Endothelial cell of umbilical vein (primary cell): ENCODE data around the gene AXDND1. TPM values are rescaled to one million over a fixed set of nuclear protein-coding genes. Genes with fewer than 3 reads are reported as not detected.

Experiments
- BruUV-seq: library from RNA; stranded (reverse); fragments of 400-500 nt; replicated peaks from 2 replicates; lab custom pipeline; 2021; lab: Mats Ljungman, UMichigan
- CTCF ChIA-PET: fragments of 300-600, 350-600 bp; sonication (Branson Sonifier 250); formaldehyde crosslinking; loops from one replicate; lab custom pipeline; 2021; ENCODE audit warnings: antibody characterized with exemption, inconsistent platforms; lab: Charles Lee
- POLR2A ChIA-PET: fragments of 300-600, 350-600 bp; sonication (Branson Sonifier 250); formaldehyde crosslinking; loops from one replicate; lab custom pipeline; 2021; ENCODE audit warnings: antibody characterized with exemption, inconsistent platforms; lab: Charles Lee
- DNase-seq: peaks from one replicate; pipeline ENCODE4 v3.0.0-alpha.2; 2011; ENCODE audit warnings: low read depth, low spot score
- FAIRE-seq: peaks from 2 replicates; lab custom pipeline; 2011; peaks lifted over from hg19 to GRCh38; lab: Jason Lieb, UNC
- H2AFZ ChIP-seq: 2 replicates; pipeline ENCODE4 v1.6.0; 2012; ENCODE audit warnings: low read depth, low read length, control low read depth, inconsistent platforms
- H3K27ac ChIP-seq: 2 replicates; pipeline ENCODE4 v1.5.1; 2011; ENCODE audit warnings: low read depth, mild to moderate bottlenecking, control low read depth, low read length, moderate library complexity; ENCODE audit not compliant: insufficient read depth
- H3K27me3 ChIP-seq, 2 experiments: 2 replicates each; pipeline versions ENCODE4 v1.6.0 to v1.6.1; 2011; ENCODE audit warnings: low read length in 2 of 2, mixed read lengths in 1 of 2; ENCODE audit not compliant: control insufficient read depth in 2 of 2, insufficient read depth in 2 of 2
- H3K36me3 ChIP-seq, 2 experiments: 2 replicates in 1 of 2; 3 replicates in 1 of 2; pipeline ENCODE4 v1.5.1; 2011; ENCODE audit warnings: low read length in 2 of 2, mild to moderate bottlenecking in 1 of 2, moderate library complexity in 1 of 2; ENCODE audit not compliant: control insufficient read depth in 2 of 2, insufficient read depth in 2 of 2; ENCODE audit errors: extremely low read depth in 1 of 2
- H3K4me1 ChIP-seq: 3 replicates; pipeline ENCODE4 v1.5.1; 2011; ENCODE audit warnings: mild to moderate bottlenecking, low read length; ENCODE audit not compliant: control insufficient read depth, insufficient read depth; ENCODE audit errors: extremely low read depth
- H3K4me2 ChIP-seq: 2 replicates; pipeline ENCODE4 v1.6.1; 2011; ENCODE audit warnings: low read length, control low read depth, mixed read lengths; ENCODE audit not compliant: insufficient read depth
- H3K4me3 ChIP-seq, 3 experiments: fragments of 200-600 bp in 1 of 3; sonication (generic), shearing (Covaris generic) in 1 of 3; replicated peaks in 1 of 3; 2 replicates each; pipeline ENCODE4 v1.5.1; 2011 to 2016; ENCODE audit warnings: control low read depth in 3 of 3, low read length in 3 of 3, mild to moderate bottlenecking in 2 of 3, inconsistent platforms in 1 of 3, low read depth in 1 of 3, moderate library complexity in 1 of 3; ENCODE audit not compliant: insufficient read depth in 1 of 3
- H3K79me2 ChIP-seq: 2 replicates; pipeline ENCODE4 v1.6.0; 2012; ENCODE audit warnings: low read length, inconsistent platforms; ENCODE audit not compliant: control insufficient read depth, insufficient read depth
- H3K9ac ChIP-seq: replicated peaks from 2 replicates; pipeline ENCODE3; 2011; ENCODE audit warnings: low read length, control low read depth; ENCODE audit not compliant: insufficient read depth; ENCODE audit errors: extremely low read depth
- H3K9me1 ChIP-seq: replicated peaks from 3 replicates; pipeline ENCODE4 v1.6.0; 2011; ENCODE audit warnings: mild to moderate bottlenecking, low read length; ENCODE audit not compliant: control insufficient read depth, insufficient read depth; ENCODE audit errors: extremely low read depth
- H3K9me3 ChIP-seq: replicated peaks from 2 replicates; pipeline ENCODE4 v1.5.1; 2012; ENCODE audit warnings: low read length, inconsistent platforms; ENCODE audit not compliant: control insufficient read depth, insufficient read depth
- H4K20me1 ChIP-seq: replicated peaks from 2 replicates; pipeline ENCODE3; 2011; ENCODE audit warnings: mild to moderate bottlenecking, low read length; ENCODE audit not compliant: control insufficient read depth, insufficient read depth; ENCODE audit errors: extremely low read depth
- CTCF ChIP-seq, 2 donors: IDR thresholded peaks; 1 replicate in 1 of 2; 2 replicates in 1 of 2; pipeline ENCODE4 v1.5.1; 2011; ENCODE audit warnings: low read length in 2 of 2, mild to moderate bottlenecking in 2 of 2, moderate library complexity in 2 of 2, control low read depth in 1 of 2, inconsistent platforms in 1 of 2, low read depth in 1 of 2; ENCODE audit not compliant: insufficient read depth in 1 of 2; ENCODE audit errors: extremely low read depth in 1 of 2
- EZH2 ChIP-seq: IDR thresholded peaks from 2 replicates; pipeline ENCODE4 v1.6.1; 2012; ENCODE audit warnings: borderline replicate concordance, low read depth, mild to moderate bottlenecking, moderate library complexity, low read length, inconsistent platforms; ENCODE audit not compliant: severe bottlenecking
- FOS ChIP-seq: IDR thresholded peaks from 2 replicates; pipeline ENCODE4 v1.6.1; 2011; ENCODE audit warnings: mild to moderate bottlenecking, low read length, moderate library complexity, borderline replicate concordance; ENCODE audit not compliant: insufficient read depth
- GATA2 ChIP-seq: IDR thresholded peaks from 2 replicates; pipeline ENCODE4 v1.7.0; 2011; ENCODE audit warnings: low read depth, mild to moderate bottlenecking, moderate library complexity, mixed read lengths, low read length; ENCODE audit not compliant: insufficient read length, insufficient read depth
- JUN ChIP-seq: IDR thresholded peaks from 2 replicates; pipeline ENCODE4 v1.6.1; 2011; ENCODE audit warnings: borderline replicate concordance, low read depth; ENCODE audit not compliant: insufficient read length, insufficient read depth
- MAX ChIP-seq: IDR thresholded peaks from 2 replicates; pipeline ENCODE4 v1.6.1; 2011; ENCODE audit not compliant: insufficient read depth, insufficient read length
- MYC ChIP-seq: IDR thresholded peaks from one replicate; pipeline ENCODE4 v1.6.1; 2011; ENCODE audit warnings: mild to moderate bottlenecking, low read depth, low read length
- POLR2A ChIP-seq: IDR thresholded peaks from 2 replicates; pipeline ENCODE4 v1.6.1; 2012; ENCODE audit warnings: low read depth, mild to moderate bottlenecking, control low read depth, low read length
- POLR2AphosphoS5 ChIP-seq: IDR thresholded peaks from 2 replicates; pipeline ENCODE4 v1.6.1; 2012; ENCODE audit warnings: low read depth, mild to moderate bottlenecking, control low read depth, low read length, moderate library complexity; ENCODE audit not compliant: insufficient read depth
- dilution Hi-C: fragments of 300-500 bp; cut with MboI; formaldehyde crosslinking; loops from one replicate; pipeline ENCODE4 v1.15.0; 2019; ENCODE audit warnings: low sequenced_read_pairs; ENCODE audit not compliant: extremely low pct_ligation_motif_present
- intact Hi-C: fragments of 100-400 bp; cut with micrococcal nuclease; formaldehyde crosslinking; loops from one replicate; pipeline ENCODE4 v1.10.0; 2022
- polyA plus RNA-seq, 4 experiments: library from polyadenylated mRNA; depleted of rRNA in 3 of 4; stranded (reverse) in 3 of 4; unstranded in 1 of 4; fragments of >200 nt; gene quantifications; 2 replicates each; pipeline versions ENCODE4 v1.2.1 to v1.2.3, GENCODE V29; 2011 to 2012; ENCODE audit warnings: missing spikeins in 1 of 4
- total RNA-seq: library from RNA; stranded (reverse); gene quantifications from 2 replicates; pipeline ENCODE4 v1.2.3, GENCODE V29; 2021

The AXDND1 gene
- total and polyA plus RNA-seq, 2 donors (not counting 3 experiments of a cell fraction or from before 2014, with no cell fraction given): 0.17 TPM; not detected in 1

GRCh38 chr1:179589509-179589908, 223.7 kb downstream of the AXDND1 start:
- FAIRE-seq: no peak
- POLR2A ChIA-PET: no interaction called here

More at GRCh38 chr1:179589509-179589908, 223.7 kb downstream of the AXDND1 start:
- BruUV-seq: no TSS peak
- no peaks in the 10 kb centered on the region for H3K36me3 ChIP-seq
- no peaks in the 10 kb centered on the region for H3K9me1 ChIP-seq
- no peak for DNase-seq
- no peak overlapping the region for H3K9ac ChIP-seq
- no peak overlapping the region for H3K4me2 ChIP-seq
- no peak overlapping the region for H2AFZ ChIP-seq
- dilution Hi-C loops (no loop called here), intact Hi-C loops (no loop called here)
- CTCF ChIA-PET: interaction anchor here (0.9 kb wide), 1 partner anchor 8 kb away, joined by 3 read pairs; no protein-coding TSS in a partner anchor
- no peaks in the 10 kb centered on the region for H4K20me1 ChIP-seq
- no peak overlapping the region for H3K4me3 ChIP-seq
- no peaks in the 10 kb centered on the region for H3K79me2 ChIP-seq
- TF ChIP-seq CTCF (IDR thresholded peaks at IDR 0.05; ENCODE audit: extremely low read depth in 1 of 2, insufficient read depth in 1 of 2, low read depth in 1 of 2, low read length in 2 of 2) (no peak), POLR2A (no peak), GATA2 (no peak), MYC (no peak), JUN (no peak), FOS (no peak), EZH2 (no peak), MAX (no peak), POLR2AphosphoS5 (no peak)
- H3K9me3 ChIP-seq: no peaks in the 10 kb centered on the region
- H3K27ac ChIP-seq: no peak overlapping the region
- peaks cover 33 to 44% of the 10 kb centered on the region in 2 experiments for H3K27me3 ChIP-seq
- H3K4me1 ChIP-seq: no peaks in the 10 kb centered on the region
